Esophagus squamous epithelium (tissue), 5 donors: ENCODE measurements around the gene ASH1L. TPM values are rescaled to one million over a fixed set of nuclear protein-coding genes. Genes with fewer than 3 reads are reported as not detected.
A peak's percentile ranks its signal among the peaks of the same experiment; 100 is the strongest.
"Not testable (repeated sequence)": the region's sequence is repeated elsewhere in the genome, so short reads cannot be mapped to it uniquely, and the experiment has no call there.

Experiments used
- DNase-seq: peaks from one replicate; lab custom pipeline; 2025; lab: John Stamatoyannopoulos, UW
- H3K27ac ChIP-seq, 4 donors: fragments of 200-600 bp; sonication (generic); one replicate each; pipeline ENCODE4 v1.5.1; 2016 to 2019; ENCODE audit warnings: mild to moderate bottlenecking in 1 of 4
- H3K27me3 ChIP-seq, 4 donors: fragments of 200-600 bp; sonication (generic); 1 replicate in 3 of 4; 2 replicates in 1 of 4; pipeline versions ENCODE4 v1.5.1 to v1.6.0; 2017 to 2021; ENCODE audit warnings: antibody characterized with exemption in 1 of 4
- H3K36me3 ChIP-seq, 3 donors: fragments of 200-600 bp; sonication (generic); one replicate each; pipeline ENCODE4 v1.5.1; 2016 to 2019
- H3K4me1 ChIP-seq, 3 donors: fragments of 200-600 bp; sonication (generic); one replicate each; pipeline ENCODE4 v1.5.1; 2017 to 2019
- H3K4me3 ChIP-seq, 4 donors: fragments of 200-600 bp; sonication (generic); 1 replicate in 3 of 4; 2 replicates in 1 of 4; pipeline ENCODE4 v1.5.1; 2016 to 2019; ENCODE audit warnings: mild to moderate bottlenecking in 2 of 4, moderate library complexity in 1 of 4
- H3K9me3 ChIP-seq, 3 donors: fragments of 200-600 bp; sonication (generic); one replicate each; pipeline ENCODE4 v1.5.1; 2016 to 2019
- POLR2A ChIP-seq, 4 donors: fragments of 450-650 bp; IDR thresholded peaks; one replicate each; pipeline ENCODE4 v1.6.1; 2017; ENCODE audit warnings: antibody characterized with exemption in 4 of 4, mild to moderate bottlenecking in 4 of 4, moderate library complexity in 3 of 4
- WGBS, 2 donors: methylation state at CpG; one replicate each; pipeline ENCODE4 v1.1.5; 2018; 5-methylcytosine and 5-hydroxymethylcytosine counted together
- intact Hi-C: fragments of 100-400 bp; cut with DNase I; formaldehyde crosslinking; loops from one replicate; pipeline ENCODE4 v1.15.0; 2022
- total RNA-seq, 4 donors: library from RNA; depleted of rRNA; stranded (reverse); fragments of >200 nt; gene quantifications; one replicate each; pipeline ENCODE4 v1.1.0, GENCODE V29; 2016
- TF ChIP-seq, protein P1 (sequence below), 6 experiments: fragments of 450-650 bp in 4 of 6; fragments of 200-600 bp in 2 of 6; sonication (generic) in 2 of 6; IDR thresholded peaks; one replicate each; pipeline ENCODE4 v1.5.1; 2016 to 2019; ENCODE audit warnings: antibody characterized with exemption in 6 of 6, mild to moderate bottlenecking in 4 of 6, moderate library complexity in 4 of 6
- donor health status: DM: yes; HTN: yes; CAD: no.

Gene ASH1L
- total RNA-seq, 4 donors from 2014 or later = 27.6 to 57.4 (median 31.2) TPM

DNA sequence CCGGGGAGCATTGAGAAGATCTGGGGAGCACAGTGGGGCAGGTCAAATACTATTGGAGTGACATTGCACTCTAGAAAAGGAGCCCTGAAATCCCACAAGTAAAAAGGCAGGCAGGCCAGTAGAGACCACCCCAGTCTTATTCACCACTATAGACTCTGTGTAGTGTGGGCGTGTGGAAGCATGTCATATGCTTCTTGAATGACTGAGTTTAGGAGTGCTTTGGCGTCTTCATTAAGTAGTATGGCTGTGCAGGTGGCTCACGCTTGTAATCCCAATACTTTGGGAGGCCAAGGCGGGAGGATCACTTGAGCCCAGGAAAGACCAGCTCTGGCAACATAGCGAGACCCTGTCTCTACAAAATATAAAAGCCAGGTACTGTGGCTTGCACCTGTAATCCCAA lies 21.2 kb upstream of the ASH1L start:
- H3K4me3 ChIP-seq, intact Hi-C loops, H3K4me1 ChIP-seq, H3K9me3 ChIP-seq, H3K27ac ChIP-seq, H3K36me3 ChIP-seq, DNase-seq, H3K27me3 ChIP-seq: not testable (repeated sequence)
- 80 to 89% methylated on average over 1 to 3 of the region's 6 CpGs for WGBS, 2 donors

DNA sequence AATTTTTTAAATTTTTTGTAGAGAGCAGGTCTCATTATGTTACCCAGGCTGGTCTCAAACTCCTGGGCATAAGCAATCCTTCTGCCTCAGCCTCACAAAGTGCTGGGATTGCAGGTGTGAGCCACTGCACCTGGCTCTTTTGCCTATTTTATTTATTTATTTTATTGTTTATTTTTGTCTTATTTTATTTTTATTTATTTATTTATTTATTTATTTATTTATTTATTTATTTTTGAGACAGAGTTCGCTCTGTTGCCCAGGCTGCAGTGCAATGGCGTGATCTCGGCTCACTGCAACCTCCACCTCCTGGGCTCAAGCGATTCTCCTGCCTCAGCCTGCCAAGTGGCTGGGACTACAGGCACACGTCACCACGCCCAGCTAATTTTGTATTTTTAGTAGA lies 13.0 kb upstream of the ASH1L start:
- intact Hi-C loops = not testable (repeated sequence)

DNA sequence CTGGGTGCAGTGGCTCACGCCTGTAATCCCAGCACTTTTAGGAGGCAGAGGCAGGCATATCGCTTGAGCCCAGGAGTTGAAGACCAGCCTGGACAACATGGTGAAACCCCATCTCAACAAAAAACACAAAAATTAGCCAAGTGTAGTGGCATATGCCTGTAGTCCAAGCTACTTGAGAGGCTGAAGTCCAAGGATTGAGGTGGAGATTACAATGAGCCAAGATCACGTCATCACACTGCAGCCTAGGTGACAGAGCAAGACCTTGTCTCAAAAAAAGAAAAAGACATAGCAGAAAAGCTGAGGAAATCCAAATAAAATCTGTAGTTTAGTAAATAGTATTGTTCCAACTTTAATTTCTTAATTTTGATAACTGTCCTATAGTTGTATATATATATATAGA lies 11.5 kb upstream of the ASH1L start:
- Histone ChIP-seq H3K36me3 (peaks cover 0 to 18% (median 0%) of the 10 kb centered on the region in 3 donors), H3K27me3 (no peaks in the 10 kb centered on the region), H3K27ac (no peak overlapping the region), H3K9me3 (no peaks in the 10 kb centered on the region), H3K4me3 (no peak overlapping the region), H3K4me1 (no peaks in the 10 kb centered on the region)
- DNase-seq = no peak
- TF ChIP-seq, protein P1, sequence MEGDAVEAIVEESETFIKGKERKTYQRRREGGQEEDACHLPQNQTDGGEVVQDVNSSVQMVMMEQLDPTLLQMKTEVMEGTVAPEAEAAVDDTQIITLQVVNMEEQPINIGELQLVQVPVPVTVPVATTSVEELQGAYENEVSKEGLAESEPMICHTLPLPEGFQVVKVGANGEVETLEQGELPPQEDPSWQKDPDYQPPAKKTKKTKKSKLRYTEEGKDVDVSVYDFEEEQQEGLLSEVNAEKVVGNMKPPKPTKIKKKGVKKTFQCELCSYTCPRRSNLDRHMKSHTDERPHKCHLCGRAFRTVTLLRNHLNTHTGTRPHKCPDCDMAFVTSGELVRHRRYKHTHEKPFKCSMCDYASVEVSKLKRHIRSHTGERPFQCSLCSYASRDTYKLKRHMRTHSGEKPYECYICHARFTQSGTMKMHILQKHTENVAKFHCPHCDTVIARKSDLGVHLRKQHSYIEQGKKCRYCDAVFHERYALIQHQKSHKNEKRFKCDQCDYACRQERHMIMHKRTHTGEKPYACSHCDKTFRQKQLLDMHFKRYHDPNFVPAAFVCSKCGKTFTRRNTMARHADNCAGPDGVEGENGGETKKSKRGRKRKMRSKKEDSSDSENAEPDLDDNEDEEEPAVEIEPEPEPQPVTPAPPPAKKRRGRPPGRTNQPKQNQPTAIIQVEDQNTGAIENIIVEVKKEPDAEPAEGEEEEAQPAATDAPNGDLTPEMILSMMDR (IDR thresholded peaks at IDR 0.05) = no peak
- TF ChIP-seq POLR2A (IDR thresholded peaks at IDR 0.05) = no peak
- 89 to 90% methylated on average over 3 of the region's 3 CpGs for WGBS, 2 donors
- intact Hi-C loops = no loop called here

More for the DNA sequence above, 13.0 kb upstream of the ASH1L start:
- 85 to 97% methylated on average over 6 of the region's 6 CpGs for WGBS, 2 donors
- not testable (repeated sequence) for H3K4me3 ChIP-seq, H3K9me3 ChIP-seq, H3K27ac ChIP-seq, DNase-seq, H3K4me1 ChIP-seq, H3K27me3 ChIP-seq
- peaks cover 0 to 12% (median 0%) of the 10 kb centered on the region in 3 donors for H3K36me3 ChIP-seq

DNA sequence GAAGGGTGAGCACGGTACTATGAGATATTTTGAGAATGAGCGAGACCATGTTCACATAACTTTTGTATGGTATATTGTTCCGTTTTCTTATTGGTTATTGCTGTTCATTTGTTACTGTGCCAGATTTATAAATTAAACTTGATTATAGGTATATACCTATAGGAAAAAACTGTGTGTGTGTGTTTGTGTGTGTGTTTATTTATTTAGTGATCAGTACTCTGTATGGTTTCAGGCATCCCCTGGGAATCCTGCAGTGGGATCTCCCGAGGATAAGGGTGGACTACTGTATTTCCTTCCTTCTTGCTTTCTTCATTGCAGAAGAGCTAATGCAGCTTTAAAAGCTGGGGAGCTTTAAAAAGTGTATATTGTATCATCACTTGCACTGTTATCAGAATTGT lies 8.0 kb upstream of the ASH1L start:
- WGBS, 2 donors = 83 to 84% methylated on average over 4 of the region's 4 CpGs
- H3K27me3 ChIP-seq = no peaks in the 10 kb centered on the region

DNA sequence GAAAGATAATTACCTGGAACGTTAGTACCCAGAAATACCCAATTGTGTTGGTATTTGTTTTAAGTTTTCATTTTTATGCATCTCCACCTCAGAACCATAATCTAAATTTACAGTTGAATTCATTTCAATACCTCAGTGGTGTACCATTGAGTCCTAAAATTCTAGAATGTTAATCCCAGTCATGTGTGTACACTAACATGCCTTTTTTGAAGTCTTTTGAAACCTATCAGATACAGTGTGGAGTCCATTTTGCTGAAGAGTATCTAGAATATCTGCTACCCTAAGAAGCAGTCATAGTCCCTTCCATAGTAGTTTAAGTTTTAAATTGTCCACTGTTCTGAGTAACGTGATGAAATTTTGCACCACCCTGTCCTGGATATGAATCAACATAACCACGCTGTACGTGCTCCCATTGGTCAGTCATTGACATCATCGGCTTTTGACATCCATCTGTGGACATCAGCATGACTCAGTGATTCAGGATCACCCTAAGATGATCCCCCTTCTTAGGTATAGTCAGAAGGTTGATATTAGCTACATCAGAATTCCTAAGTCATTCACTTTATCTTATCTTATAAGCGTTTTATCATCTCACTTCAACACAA lies 7.5 kb upstream of the ASH1L start:
- TF ChIP-seq, protein P1 (IDR thresholded peaks at IDR 0.05) = no peak
- no peak for TF ChIP-seq POLR2A (IDR thresholded peaks at IDR 0.05)
- no peak for DNase-seq
- Histone ChIP-seq H3K27ac (no peak overlapping the region), H3K27me3 (no peaks in the 10 kb centered on the region), H3K4me1 (peaks cover 0 to 7% (median under 1%) of the 10 kb centered on the region in 3 donors), H3K36me3 (peaks cover 0 to 27% (median 0%) of the 10 kb centered on the region in 3 donors), H3K9me3 (no peaks in the 10 kb centered on the region), H3K4me3 (no peak overlapping the region)
- intact Hi-C loops = no loop called here
- 76 to 82% methylated on average over 6 of the region's 6 CpGs for WGBS, 2 donors

More for the DNA sequence above, 8.0 kb upstream of the ASH1L start:
- no peak overlapping the region for H3K4me3 ChIP-seq
- peaks cover 0 to 2% (median 0%) of the 10 kb centered on the region in 3 donors for H3K4me1 ChIP-seq
- intact Hi-C loops = no loop called here
- no peaks in the 10 kb centered on the region for H3K9me3 ChIP-seq
- H3K27ac ChIP-seq = no peak overlapping the region
- no peak for DNase-seq
- TF ChIP-seq POLR2A (IDR thresholded peaks at IDR 0.05) = no peak
- TF ChIP-seq, protein P1 (IDR thresholded peaks at IDR 0.05) = no peak
- H3K36me3 ChIP-seq = peaks cover 0 to 27% (median 0%) of the 10 kb centered on the region in 3 donors

DNA sequence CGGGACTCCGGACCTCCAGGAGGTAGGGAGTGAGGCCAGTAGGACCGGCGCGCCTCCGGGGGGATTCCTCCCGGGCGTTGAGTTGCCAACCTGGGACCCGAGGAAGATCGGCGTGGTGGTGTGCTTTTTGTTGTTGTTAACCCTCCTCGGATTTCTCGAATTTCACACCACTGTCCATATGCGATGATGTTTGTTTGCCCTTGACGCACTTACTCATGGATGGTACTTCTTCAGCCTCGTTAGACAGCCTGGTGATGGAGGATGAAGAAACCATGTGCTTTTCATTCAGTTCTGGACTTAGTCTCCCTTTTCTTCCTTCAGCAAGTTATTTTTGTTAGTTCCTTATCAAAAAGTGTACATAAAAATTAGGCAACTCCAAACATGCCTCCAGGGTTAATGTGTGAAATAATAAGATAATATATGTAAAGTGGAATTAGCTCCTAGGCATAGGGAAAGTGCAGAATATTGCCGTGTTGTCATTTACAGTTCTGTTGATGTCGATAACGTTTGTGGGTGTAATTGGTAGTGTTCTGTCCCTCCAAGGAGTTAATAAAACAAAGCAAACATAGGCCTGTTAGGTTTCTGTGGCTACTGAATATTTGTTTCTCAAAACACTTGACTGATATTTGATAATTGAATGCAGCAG lies 897 bp upstream of the ASH1L start:
- H3K36me3 ChIP-seq = peaks cover 0 to 14% (median 0%) of the 10 kb centered on the region in 3 donors
- peak overlapping the region; percentile 95 to 99 (median 98) for H3K27ac ChIP-seq
- DNase-seq, intact Hi-C loops, H3K27me3 ChIP-seq, H3K9me3 ChIP-seq: not testable (repeated sequence)
- 0% methylated on average over 13 to 17 of the region's 19 CpGs for WGBS, 2 donors
- peaks cover 15 to 45% (median 26%) of the 10 kb centered on the region in 3 donors for H3K4me1 ChIP-seq
- peak overlapping the region; percentile 78 to 96 (median 95) for H3K4me3 ChIP-seq

DNA sequence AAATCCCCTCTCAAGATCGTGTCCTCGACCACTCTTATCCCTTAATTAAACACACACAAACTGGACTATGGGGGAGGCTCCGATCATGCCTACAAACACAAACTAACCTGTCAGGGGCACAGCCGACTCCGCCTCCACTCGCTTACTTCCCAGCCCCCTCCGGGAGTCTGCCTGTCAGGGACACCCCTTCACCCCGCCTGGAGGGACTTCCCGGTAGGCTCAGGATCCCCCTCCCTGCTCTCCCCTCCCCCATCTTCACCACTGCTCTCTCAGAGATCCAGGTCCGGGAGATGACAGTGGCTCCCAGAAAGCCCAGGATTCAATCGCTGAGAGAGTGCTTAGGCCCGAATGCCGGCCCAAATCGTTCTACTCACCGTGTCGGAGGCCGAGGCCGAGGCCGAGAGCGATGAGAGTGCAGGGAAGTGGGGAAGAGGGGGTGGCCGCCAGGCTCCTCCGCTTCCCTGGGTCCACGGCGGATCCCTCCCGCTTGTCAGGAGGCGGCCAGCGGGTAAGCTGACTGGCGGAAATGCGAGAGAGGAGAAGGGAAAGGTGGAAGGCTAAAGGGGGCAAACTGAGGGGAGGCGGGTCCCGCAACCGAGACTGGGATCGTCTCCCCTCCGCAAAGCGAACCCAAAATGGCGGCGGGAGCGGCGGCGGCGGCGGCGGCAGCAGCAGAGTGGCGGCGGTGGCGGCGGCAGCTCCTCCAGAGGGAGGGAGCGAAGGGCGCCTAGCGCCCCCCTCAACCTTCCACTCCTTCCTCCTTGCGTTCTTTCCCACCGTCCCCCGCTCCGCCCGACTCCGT lies 623 bp downstream of the ASH1L start:
- intact Hi-C loops, H3K9me3 ChIP-seq, H3K36me3 ChIP-seq, H3K27me3 ChIP-seq, DNase-seq: not testable (repeated sequence)
- Histone ChIP-seq H3K4me3 (peak overlapping the region; percentile 78 to 96 (median 95)), H3K27ac (peak overlapping the region; percentile 95 to 99 (median 98)), H3K4me1 (peaks cover 15 to 59% (median 26%) of the 10 kb centered on the region in 3 donors)
- 1% methylated on average over 18 to 20 of the region's 56 CpGs for WGBS, 2 donors
